ENCODE data around the gene NEUROD4. TPM values are rescaled to one million over a fixed set of nuclear protein-coding genes. Genes with fewer than 3 reads are reported as not detected.

NEUROD4 gene
- polyA plus RNA-seq, 1 of the 3 experiments (the other 2 are of a cell fraction): not detected

DNA sequence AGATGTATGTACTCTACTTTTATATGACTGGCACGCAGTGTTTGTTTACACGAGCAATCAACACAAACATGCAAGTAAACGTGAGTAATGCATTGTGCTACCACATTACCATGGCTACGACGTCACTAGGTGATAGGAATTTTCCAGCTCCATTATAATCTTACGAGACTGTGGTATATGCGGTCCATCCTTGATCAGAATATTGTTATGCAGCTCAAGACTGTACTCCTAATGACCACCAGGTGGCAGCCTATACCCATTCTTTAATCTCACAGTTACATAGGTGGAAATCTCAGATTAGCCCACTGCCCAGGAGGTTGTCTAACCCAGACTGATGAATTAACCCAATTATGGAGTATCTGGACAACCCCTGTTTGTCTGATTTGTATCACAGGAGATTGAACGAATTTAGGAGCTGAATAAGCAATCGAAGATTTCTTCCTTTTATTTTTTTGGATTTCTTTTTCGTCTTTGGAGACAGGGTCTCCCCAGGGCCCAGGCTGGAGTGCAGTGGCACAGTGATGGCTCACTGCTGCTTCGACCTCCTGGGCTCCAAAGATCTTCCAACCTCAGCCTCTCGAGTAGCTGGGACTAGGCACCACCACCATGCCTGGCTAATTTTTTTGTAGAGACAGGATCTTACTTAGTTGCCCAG is 26.5 kb upstream of the NEUROD4 start:
- no peaks in the 10 kb centered on the region for H3F3A ChIP-seq (replicated peaks; ENCODE audit: insufficient read depth)
- POLR2A ChIA-PET: no interaction called here
- H2AFZ ChIP-seq (ENCODE audit: low read depth): no peak overlapping the region
- H4K20me1 ChIP-seq (ENCODE audit: insufficient read depth): no peaks in the 10 kb centered on the region
- H3K36me3 ChIP-seq (replicated peaks in 1 of 2; ENCODE audit: control insufficient read depth in 1 of 2, insufficient read depth in 2 of 2, low read length in 1 of 2): no peaks in the 10 kb centered on the region
- peak; percentile 60 for DNase-seq
- H3K27me3 ChIP-seq (ENCODE audit: insufficient read depth): peaks cover 16% of the 10 kb centered on the region; the same call in 1 of the 2 replicates
- H3K27ac ChIP-seq (ENCODE audit: low read depth in 2 of 2, low read length in 1 of 2): no peak overlapping the region
- CTCF ChIA-PET: interaction anchor here (0.5 to 3.4 kb wide), 44 partner anchors 8 to 745 kb away, joined by 3 to 62 read pairs (median 6); partner anchors contain the start of genes NEUROD4 and TESPA1
- no peak overlapping the region for H3K9ac ChIP-seq
- H3K4me1 ChIP-seq (ENCODE audit: control insufficient read depth in 1 of 2, insufficient read depth in 2 of 2, low read depth in 1 of 2, low read length in 1 of 2): no peaks in the 10 kb centered on the region
- peak overlapping the region in 1 of 2 experiments; percentile 0; a peak in 1 of 4 replicates for H3K4me3 ChIP-seq (ENCODE audit: low read depth in 2 of 2, low read length in 1 of 2)
- TF ChIP-seq TEAD4 (IDR thresholded peaks at IDR 0.05; ENCODE audit: borderline replicate concordance, insufficient read depth): no peak
- TF ChIP-seq, protein P1, sequence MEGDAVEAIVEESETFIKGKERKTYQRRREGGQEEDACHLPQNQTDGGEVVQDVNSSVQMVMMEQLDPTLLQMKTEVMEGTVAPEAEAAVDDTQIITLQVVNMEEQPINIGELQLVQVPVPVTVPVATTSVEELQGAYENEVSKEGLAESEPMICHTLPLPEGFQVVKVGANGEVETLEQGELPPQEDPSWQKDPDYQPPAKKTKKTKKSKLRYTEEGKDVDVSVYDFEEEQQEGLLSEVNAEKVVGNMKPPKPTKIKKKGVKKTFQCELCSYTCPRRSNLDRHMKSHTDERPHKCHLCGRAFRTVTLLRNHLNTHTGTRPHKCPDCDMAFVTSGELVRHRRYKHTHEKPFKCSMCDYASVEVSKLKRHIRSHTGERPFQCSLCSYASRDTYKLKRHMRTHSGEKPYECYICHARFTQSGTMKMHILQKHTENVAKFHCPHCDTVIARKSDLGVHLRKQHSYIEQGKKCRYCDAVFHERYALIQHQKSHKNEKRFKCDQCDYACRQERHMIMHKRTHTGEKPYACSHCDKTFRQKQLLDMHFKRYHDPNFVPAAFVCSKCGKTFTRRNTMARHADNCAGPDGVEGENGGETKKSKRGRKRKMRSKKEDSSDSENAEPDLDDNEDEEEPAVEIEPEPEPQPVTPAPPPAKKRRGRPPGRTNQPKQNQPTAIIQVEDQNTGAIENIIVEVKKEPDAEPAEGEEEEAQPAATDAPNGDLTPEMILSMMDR (IDR thresholded peaks at IDR 0.05): peak; percentile 90
- TF ChIP-seq MEF2A (IDR thresholded peaks at IDR 0.05; ENCODE audit: borderline replicate concordance, low read depth): no peak
- TF ChIP-seq TAF1 (IDR thresholded peaks at IDR 0.05; ENCODE audit: borderline replicate concordance, low read depth, low read length): no peak
- no peak for TF ChIP-seq CHD2 (IDR thresholded peaks at IDR 0.05; ENCODE audit: low read length, partially characterized antibody)
- peak; percentile 85 for TF ChIP-seq RAD21 (IDR thresholded peaks at IDR 0.05; ENCODE audit: low read length)
- TF ChIP-seq, protein P2, sequence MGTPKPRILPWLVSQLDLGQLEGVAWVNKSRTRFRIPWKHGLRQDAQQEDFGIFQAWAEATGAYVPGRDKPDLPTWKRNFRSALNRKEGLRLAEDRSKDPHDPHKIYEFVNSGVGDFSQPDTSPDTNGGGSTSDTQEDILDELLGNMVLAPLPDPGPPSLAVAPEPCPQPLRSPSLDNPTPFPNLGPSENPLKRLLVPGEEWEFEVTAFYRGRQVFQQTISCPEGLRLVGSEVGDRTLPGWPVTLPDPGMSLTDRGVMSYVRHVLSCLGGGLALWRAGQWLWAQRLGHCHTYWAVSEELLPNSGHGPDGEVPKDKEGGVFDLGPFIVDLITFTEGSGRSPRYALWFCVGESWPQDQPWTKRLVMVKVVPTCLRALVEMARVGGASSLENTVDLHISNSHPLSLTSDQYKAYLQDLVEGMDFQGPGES (IDR thresholded peaks at IDR 0.05; ENCODE audit: low read depth, low read length): no peak
- peak; percentile 71 for TF ChIP-seq SMC3 (IDR thresholded peaks at IDR 0.05; ENCODE audit: low read depth, low read length)
- H3K9me2 ChIP-seq: no peaks in the 10 kb centered on the region
- WGBS (ENCODE audit: low lambda C conversion rate): 5% methylated on average over 12 of the region's 12 CpGs
- no peak overlapping the region for H3K4me2 ChIP-seq
- H3K9me3 ChIP-seq: no peaks in the 10 kb centered on the region
- H3K79me2 ChIP-seq (ENCODE audit: insufficient read depth): no peaks in the 10 kb centered on the region

DNA sequence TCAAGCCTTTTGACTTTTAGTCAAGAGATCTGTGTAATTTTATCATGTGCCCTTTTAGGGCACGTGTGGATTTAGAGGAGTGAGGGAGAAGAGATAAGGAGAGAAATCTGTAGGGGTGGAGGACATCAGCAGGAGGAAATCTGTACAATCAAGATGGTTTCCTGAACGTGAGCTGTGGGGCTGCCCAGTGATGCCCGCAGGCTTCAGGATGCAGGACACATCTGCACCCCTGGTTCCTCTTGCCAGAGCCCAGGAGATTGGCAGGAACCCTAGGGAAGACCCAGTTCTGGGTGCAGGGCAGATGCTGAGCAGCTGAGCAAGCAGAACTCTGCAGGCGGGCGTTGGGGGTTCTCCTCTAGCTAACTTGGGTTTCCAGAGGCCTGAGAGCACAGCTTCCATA is 23.6 kb upstream of the NEUROD4 start:
- Histone ChIP-seq H3K27me3 (ENCODE audit: insufficient read depth) (peaks cover 10% of the 10 kb centered on the region; the same call in 1 of the 2 replicates), H3K27ac (ENCODE audit: low read depth in 2 of 2, low read length in 1 of 2) (no peak overlapping the region), H3K9me3 (no peaks in the 10 kb centered on the region), H3K79me2 (ENCODE audit: insufficient read depth) (no peaks in the 10 kb centered on the region), H4K20me1 (ENCODE audit: insufficient read depth) (no peaks in the 10 kb centered on the region), H3K4me1 (ENCODE audit: control insufficient read depth in 1 of 2, insufficient read depth in 2 of 2, low read depth in 1 of 2, low read length in 1 of 2) (no peaks in the 10 kb centered on the region), H2AFZ (ENCODE audit: low read depth) (no peak overlapping the region), H3K9ac (no peak overlapping the region), H3K4me2 (no peak overlapping the region), H3K4me3 (ENCODE audit: low read depth in 2 of 2, low read length in 1 of 2) (no peak overlapping the region), H3F3A (replicated peaks; ENCODE audit: insufficient read depth) (no peaks in the 10 kb centered on the region), H3K9me2 (no peaks in the 10 kb centered on the region), H3K36me3 (replicated peaks in 1 of 2; ENCODE audit: control insufficient read depth in 1 of 2, insufficient read depth in 2 of 2, low read length in 1 of 2) (no peaks in the 10 kb centered on the region)
- POLR2A ChIA-PET: no interaction called here
- CTCF ChIA-PET: interaction anchor here (0.9 to 3.0 kb wide), 4 partner anchors 17 to 78 kb away, joined by 3 to 21 read pairs (median 5); no protein-coding TSS in a partner anchor
- TF ChIP-seq USF2 (IDR thresholded peaks at IDR 0.05; ENCODE audit: borderline replicate concordance, low read depth, low read length) (no peak), GATA2 (CRISPR knock-in tag; IDR thresholded peaks at IDR 0.05) (no peak), FOSL2 (IDR thresholded peaks at IDR 0.05; ENCODE audit: borderline replicate concordance, low read depth) (no peak), PBX3 (IDR thresholded peaks at IDR 0.05) (no peak), EZH2phosphoT487 (IDR thresholded peaks at IDR 0.05; ENCODE audit: borderline replicate concordance, low read depth) (no peak), RCOR1 (IDR thresholded peaks at IDR 0.05; ENCODE audit: low read length) (no peak), SMC3 (IDR thresholded peaks at IDR 0.05; ENCODE audit: low read depth, low read length) (no peak), TEAD4 (IDR thresholded peaks at IDR 0.05; ENCODE audit: borderline replicate concordance, insufficient read depth) (no peak), RAD21 (IDR thresholded peaks at IDR 0.05; ENCODE audit: low read length) (no peak)
- TF ChIP-seq, protein P1 (IDR thresholded peaks at IDR 0.05): no peak
- under 1% methylated on average over 3 of the region's 5 CpGs for WGBS (ENCODE audit: low lambda C conversion rate)
- no peak for DNase-seq

All from SK-N-SH (cell line).